B cell (primary cell): ENCODE results near the gene CRP. TPM values are rescaled to one million over a fixed set of nuclear protein-coding genes. Genes with fewer than 3 reads are reported as not detected.

ENCODE experiments used
- ATAC-seq: fragments of 200-7000 bp; cut with Tn5 transposase; one replicate; pipeline ENCODE4 v1.10.0; 2021; ENCODE audit warnings: low read depth, mild to moderate bottlenecking, moderate number of reproducible peaks, moderate library complexity
- CTCF ChIA-PET: fragments of 350-600 bp; sonication (Branson Sonifier 250); formaldehyde crosslinking; loops from one replicate; lab custom pipeline; 2021; ENCODE audit warnings: antibody characterized with exemption, inconsistent platforms; lab: Charles Lee
- POLR2A ChIA-PET: fragments of 350-600 bp; sonication (Branson Sonifier 250); formaldehyde crosslinking; loops from one replicate; lab custom pipeline; 2021; ENCODE audit warnings: antibody characterized with exemption; lab: Charles Lee
- DNase-seq: peaks from one replicate; pipeline ENCODE4 v3.0.0; 2013
- H2AFZ ChIP-seq: 2 replicates; pipeline ENCODE4 v1.6.1; 2012; ENCODE audit warnings: mild to moderate bottlenecking, low read depth, low read length; ENCODE audit not compliant: insufficient read depth, poor library complexity, severe bottlenecking
- H3K27ac ChIP-seq, 2 donors: 1 replicate in 1 of 2; 2 replicates in 1 of 2; pipeline ENCODE4 v1.5.1; 2012 to 2013; ENCODE audit warnings: low read length in 2 of 2, mild to moderate bottlenecking in 2 of 2, moderate library complexity in 1 of 2
- H3K27me3 ChIP-seq, 4 experiments: fragments of 200-600 bp in 1 of 4; sonication (generic) in 1 of 4; replicated peaks in 1 of 4; 1 replicate in 2 of 4; 2 replicates in 2 of 4; pipeline versions ENCODE4 v1.6.1 to v1.7.0; 2013 to 2016; ENCODE audit warnings: low read length in 3 of 4, mild to moderate bottlenecking in 2 of 4, mixed read lengths in 1 of 4, moderate library complexity in 1 of 4; ENCODE audit not compliant: insufficient read depth in 4 of 4, control insufficient read depth in 3 of 4; ENCODE audit errors: control extremely low read depth in 1 of 4
- H3K36me3 ChIP-seq, 2 experiments: replicated peaks in 1 of 2; 1 replicate in 1 of 2; 2 replicates in 1 of 2; pipeline versions ENCODE4 v1.6.1 to v1.7.1; 2013; ENCODE audit warnings: low read length in 1 of 2; ENCODE audit not compliant: insufficient read depth in 2 of 2, control insufficient read depth in 1 of 2; ENCODE audit errors: control extremely low read depth in 1 of 2, extremely low read depth in 1 of 2
- H3K4me1 ChIP-seq, 2 donors: fragments of 200-600 bp in 1 of 2; sonication (generic) in 1 of 2; 1 replicate in 1 of 2; 2 replicates in 1 of 2; pipeline versions ENCODE4 v1.5.1 to v1.6.1; 2013 to 2017; ENCODE audit warnings: low read length in 2 of 2; ENCODE audit not compliant: control insufficient read depth in 2 of 2, insufficient read depth in 2 of 2
- H3K4me2 ChIP-seq: replicated peaks from 2 replicates; pipeline ENCODE3; 2012; ENCODE audit warnings: mild to moderate bottlenecking, low read depth, low read length; ENCODE audit not compliant: poor library complexity, severe bottlenecking
- H3K4me3 ChIP-seq, 5 experiments: fragments of 200-600 bp in 1 of 5; sonication (generic) in 1 of 5; 1 replicate in 3 of 5; 2 replicates in 2 of 5; pipeline versions ENCODE4 v1.5.1 to v1.7.0; 2011 to 2016; ENCODE audit warnings: low read length in 4 of 5, mild to moderate bottlenecking in 4 of 5, low read depth in 2 of 5, control low read depth in 1 of 5, moderate library complexity in 1 of 5; ENCODE audit not compliant: insufficient read depth in 1 of 5; ENCODE audit errors: control extremely low read depth in 1 of 5, extremely low read depth in 1 of 5
- H3K79me2 ChIP-seq: fragments of 200-600 bp; sonication (generic); one replicate; pipeline ENCODE4 v1.6.0; 2016; ENCODE audit warnings: low read length; ENCODE audit not compliant: control insufficient read depth, insufficient read depth
- H3K9ac ChIP-seq: fragments of 200-600 bp; sonication (generic); 2 replicates; pipeline ENCODE4 v1.6.1; 2017; ENCODE audit warnings: mild to moderate bottlenecking, low read length, moderate library complexity
- H3K9me3 ChIP-seq, 3 donors: one replicate each; pipeline versions ENCODE4 v1.6.1 to v1.7.1; 2013; ENCODE audit warnings: low read length in 2 of 3; ENCODE audit not compliant: control insufficient read depth in 2 of 3, insufficient read depth in 1 of 3; ENCODE audit errors: control extremely low read depth in 1 of 3
- H4K20me1 ChIP-seq: 2 replicates; pipeline ENCODE4 v1.6.0; 2012; ENCODE audit warnings: mild to moderate bottlenecking, low read length; ENCODE audit not compliant: insufficient read depth, control insufficient read depth, poor library complexity, severe bottlenecking
- H3K27ac Mint-ChIP-seq: one replicate; pipeline ENCODE4 v1.8.0; 2021; ENCODE audit warnings: mixed read lengths
- H3K27me3 Mint-ChIP-seq: one replicate; pipeline ENCODE4 v1.8.0; 2021; ENCODE audit warnings: mixed read lengths
- H3K4me1 Mint-ChIP-seq: one replicate; pipeline ENCODE4 v1.8.0; 2021; ENCODE audit warnings: mixed read lengths
- H3K4me3 Mint-ChIP-seq: one replicate; pipeline ENCODE4 v1.8.0; 2021; ENCODE audit warnings: mixed read lengths
- H3K9me3 Mint-ChIP-seq: one replicate; pipeline ENCODE4 v1.8.0; 2022; ENCODE audit warnings: mixed read lengths; ENCODE audit not compliant: insufficient read depth
- CTCF ChIP-seq: fragments of 200-600 bp; IDR thresholded peaks from one replicate; pipeline ENCODE4 v1.8.0; 2022; ENCODE audit warnings: antibody characterized with exemption, mild to moderate bottlenecking
- EZH2 ChIP-seq: IDR thresholded peaks from 2 replicates; pipeline ENCODE4 v1.6.1; 2012; ENCODE audit warnings: borderline replicate concordance, low read depth, mild to moderate bottlenecking, moderate library complexity, low read length; ENCODE audit not compliant: insufficient read depth, poor library complexity, severe bottlenecking
- WGBS: methylation state at CpG from one replicate; pipeline ENCODE4 v1.1.5; 2013; ENCODE audit warnings: missing lambda C conversion rate; ENCODE audit not compliant: insufficient coverage; 5-methylcytosine and 5-hydroxymethylcytosine counted together
- intact Hi-C: fragments of 100-400 bp; cut with micrococcal nuclease; formaldehyde crosslinking; loops from one replicate; pipeline ENCODE4 v1.10.0; 2022
- polyA plus RNA-seq: library from polyadenylated mRNA; depleted of rRNA; stranded (reverse); fragments of >200 nt; gene quantifications from 2 replicates; pipeline ENCODE4 v1.2.3, GENCODE V29; 2012
- total RNA-seq, 2 donors: library from RNA; stranded (reverse); fragments of 120-200 nt in 1 of 2; gene quantifications; 1 replicate in 1 of 2; 2 replicates in 1 of 2; pipeline versions ENCODE4 v1.2.3 to v1.2.4, GENCODE V29; 2013 to 2022

CRP gene
- total and polyA plus RNA-seq, 2 donors (not counting 1 experiment from before 2014, with no cell fraction given) = not detected

GRCh38 chr1:159749630-159750029, 35.2 kb upstream of the CRP start:
- ATAC-seq = no peak
- no peak overlapping the region for H3K4me3 Mint-ChIP-seq
- no peak overlapping the region for H3K4me3 ChIP-seq
- WGBS = no CpG with 5 or more reads among the region's 2 CpGs
- TF ChIP-seq EZH2 (no peak), CTCF (no peak)
- no peaks in the 10 kb centered on the region for H4K20me1 ChIP-seq
- no peak overlapping the region for H3K27ac ChIP-seq
- no peaks in the 10 kb centered on the region for H3K4me1 ChIP-seq
- ChIA-PET POLR2A (no interaction called here), CTCF (interaction anchor here (0.7 kb wide), 1 partner anchor 296 kb away, joined by 3 read pairs; no protein-coding TSS in a partner anchor)
- no peaks in the 10 kb centered on the region for H3K9me3 Mint-ChIP-seq
- H3K27ac Mint-ChIP-seq = no peak overlapping the region
- no peaks in the 10 kb centered on the region for H3K9me3 ChIP-seq
- no peaks in the 10 kb centered on the region for H3K4me1 Mint-ChIP-seq
- H3K79me2 ChIP-seq = no peaks in the 10 kb centered on the region
- intact Hi-C loops = no loop called here
- peaks cover 13% of the 10 kb centered on the region for H3K27me3 Mint-ChIP-seq
- H3K9ac ChIP-seq = no peak overlapping the region
- DNase-seq = no peak
- H3K27me3 ChIP-seq = peaks cover 0 to 6% (median 2%) of the 10 kb centered on the region in 4 experiments
- H2AFZ ChIP-seq = no peak overlapping the region
- no peaks in the 10 kb centered on the region for H3K36me3 ChIP-seq
- no peak overlapping the region for H3K4me2 ChIP-seq

GRCh38 chr1:159748370-159748769, 34.0 kb upstream of the CRP start:
- Histone ChIP-seq H3K4me2 (no peak overlapping the region), H2AFZ (no peak overlapping the region), H3K36me3 (no peaks in the 10 kb centered on the region), H3K9ac (no peak overlapping the region), H3K79me2 (no peaks in the 10 kb centered on the region), H3K27me3 (peaks cover 0 to 6% (median under 1%) of the 10 kb centered on the region in 4 experiments), H3K9me3 (no peaks in the 10 kb centered on the region), H4K20me1 (no peaks in the 10 kb centered on the region), H3K4me1 (no peaks in the 10 kb centered on the region), H3K4me3 (no peak overlapping the region), H3K27ac (no peak overlapping the region)
- Mint-ChIP-seq H3K4me3 (no peak overlapping the region), H3K4me1 (no peaks in the 10 kb centered on the region), H3K9me3 (no peaks in the 10 kb centered on the region), H3K27me3 (peaks cover 11% of the 10 kb centered on the region), H3K27ac (no peak overlapping the region)
- TF ChIP-seq EZH2 (no peak), CTCF (no peak)
- POLR2A ChIA-PET = no interaction called here
- intact Hi-C loops = no loop called here
- CTCF ChIA-PET = no interaction called here
- ATAC-seq (no peak), DNase-seq (no peak)
- WGBS = no CpG with 5 or more reads among the region's 1 CpG
